Smooth muscle cell (in vitro differentiated cells): ENCODE data around the gene KY. TPM values are rescaled to one million over a fixed set of nuclear protein-coding genes. Genes with fewer than 3 reads are reported as not detected.

ENCODE experiments used
- DNase-seq: peaks from one replicate; lab custom pipeline; 2025; ENCODE audit not compliant: unreplicated experiment; lab: John Stamatoyannopoulos, UW
- H2AFZ ChIP-seq: fragments of 200-600 bp; sonication (generic); 2 replicates; pipeline ENCODE4 v1.6.0; 2016; ENCODE audit warnings: antibody characterized with exemption, low read depth, mild to moderate bottlenecking
- H3F3A ChIP-seq: fragments of 200-600 bp; sonication (generic); 2 replicates; pipeline ENCODE4 v1.6.0; 2017; ENCODE audit warnings: antibody characterized with exemption, low read depth
- H3K27ac ChIP-seq: fragments of 200-600 bp; sonication (generic); 2 replicates; pipeline ENCODE4 v1.5.1; 2016; ENCODE audit warnings: low read depth, mild to moderate bottlenecking
- H3K27me3 ChIP-seq: fragments of 200-600 bp; sonication (generic); 2 replicates; pipeline ENCODE4 v1.6.1; 2016; ENCODE audit warnings: low read depth, mild to moderate bottlenecking
- H3K36me3 ChIP-seq: fragments of 200-600 bp; sonication (generic); 2 replicates; pipeline ENCODE4 v1.5.1; 2016; ENCODE audit warnings: low read depth
- H3K4me1 ChIP-seq: fragments of 200-600 bp; sonication (generic); 2 replicates; pipeline ENCODE4 v1.5.1; 2016; ENCODE audit warnings: low read depth
- H3K4me2 ChIP-seq: fragments of 200-600 bp; sonication (generic); 2 replicates; pipeline ENCODE4 v1.6.0; 2016; ENCODE audit warnings: mild to moderate bottlenecking
- H3K4me3 ChIP-seq: fragments of 200-600 bp; sonication (generic); 2 replicates; pipeline ENCODE4 v1.5.1; 2016; ENCODE audit warnings: mild to moderate bottlenecking
- H3K79me2 ChIP-seq: fragments of 200-600 bp; sonication (generic); 2 replicates; pipeline ENCODE4 v1.6.0; 2016; ENCODE audit warnings: low read depth, mild to moderate bottlenecking
- H3K9ac ChIP-seq: fragments of 200-600 bp; sonication (generic); 2 replicates; pipeline ENCODE4 v1.6.0; 2016; ENCODE audit warnings: low read depth
- H3K9me3 ChIP-seq: fragments of 200-600 bp; sonication (generic); replicated peaks from 2 replicates; pipeline ENCODE4 v1.5.1; 2016; ENCODE audit warnings: low read depth
- H4K20me1 ChIP-seq: fragments of 200-600 bp; sonication (generic); 2 replicates; pipeline ENCODE4 v1.6.0; 2016; ENCODE audit warnings: low read depth
- WGBS: methylation state at CpG from one replicate; pipeline ENCODE4 v1.1.7; 2016; ENCODE audit warnings: low lambda C conversion rate; 5-methylcytosine and 5-hydroxymethylcytosine counted together
- polyA plus RNA-seq: library from polyadenylated mRNA; unstranded; fragments of >200 nt; fragmentation: Nextera tagmentation; extraction: Ambion mirVana; gene quantifications from 2 replicates; pipeline ENCODE4 v1.2.1, GENCODE V29; 2016
- total RNA-seq: library from RNA; depleted of rRNA; stranded (reverse); fragments of >200 nt; gene quantifications from 2 replicates; pipeline ENCODE4 v1.2.3, GENCODE V29; 2014
- TF ChIP-seq, protein P1 (sequence below): fragments of 200-600 bp; sonication (generic); IDR thresholded peaks from 2 replicates; pipeline ENCODE4 v1.5.1; 2017; ENCODE audit warnings: borderline replicate concordance, mild to moderate bottlenecking, antibody characterized with exemption; ENCODE audit not compliant: insufficient read depth, poor library complexity, severe bottlenecking

Gene KY
- total and polyA plus RNA-seq, 2 experiments from 2014 or later = 0.07 to 0.09 TPM

GRCh38 chr3:134605556-134605955, 45.3 kb downstream of the KY start:
- H3K4me3 ChIP-seq = no peak overlapping the region
- H3K4me2 ChIP-seq = no peak overlapping the region
- no peak overlapping the region for H2AFZ ChIP-seq
- no peaks in the 10 kb centered on the region for H4K20me1 ChIP-seq
- H3K9me3 ChIP-seq = no peaks in the 10 kb centered on the region
- no peaks in the 10 kb centered on the region for H3K36me3 ChIP-seq
- H3K9ac ChIP-seq = no peak overlapping the region
- TF ChIP-seq, protein P1, sequence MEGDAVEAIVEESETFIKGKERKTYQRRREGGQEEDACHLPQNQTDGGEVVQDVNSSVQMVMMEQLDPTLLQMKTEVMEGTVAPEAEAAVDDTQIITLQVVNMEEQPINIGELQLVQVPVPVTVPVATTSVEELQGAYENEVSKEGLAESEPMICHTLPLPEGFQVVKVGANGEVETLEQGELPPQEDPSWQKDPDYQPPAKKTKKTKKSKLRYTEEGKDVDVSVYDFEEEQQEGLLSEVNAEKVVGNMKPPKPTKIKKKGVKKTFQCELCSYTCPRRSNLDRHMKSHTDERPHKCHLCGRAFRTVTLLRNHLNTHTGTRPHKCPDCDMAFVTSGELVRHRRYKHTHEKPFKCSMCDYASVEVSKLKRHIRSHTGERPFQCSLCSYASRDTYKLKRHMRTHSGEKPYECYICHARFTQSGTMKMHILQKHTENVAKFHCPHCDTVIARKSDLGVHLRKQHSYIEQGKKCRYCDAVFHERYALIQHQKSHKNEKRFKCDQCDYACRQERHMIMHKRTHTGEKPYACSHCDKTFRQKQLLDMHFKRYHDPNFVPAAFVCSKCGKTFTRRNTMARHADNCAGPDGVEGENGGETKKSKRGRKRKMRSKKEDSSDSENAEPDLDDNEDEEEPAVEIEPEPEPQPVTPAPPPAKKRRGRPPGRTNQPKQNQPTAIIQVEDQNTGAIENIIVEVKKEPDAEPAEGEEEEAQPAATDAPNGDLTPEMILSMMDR = no peak
- no peak overlapping the region for H3K27ac ChIP-seq
- H3K27me3 ChIP-seq = peaks cover 7% of the 10 kb centered on the region
- H3K4me1 ChIP-seq = peaks cover 18% of the 10 kb centered on the region
- no peaks in the 10 kb centered on the region for H3K79me2 ChIP-seq
- DNase-seq = no peak
- H3F3A ChIP-seq = no peaks in the 10 kb centered on the region
- 79% methylated on average over 6 of the region's 6 CpGs for WGBS

DNA sequence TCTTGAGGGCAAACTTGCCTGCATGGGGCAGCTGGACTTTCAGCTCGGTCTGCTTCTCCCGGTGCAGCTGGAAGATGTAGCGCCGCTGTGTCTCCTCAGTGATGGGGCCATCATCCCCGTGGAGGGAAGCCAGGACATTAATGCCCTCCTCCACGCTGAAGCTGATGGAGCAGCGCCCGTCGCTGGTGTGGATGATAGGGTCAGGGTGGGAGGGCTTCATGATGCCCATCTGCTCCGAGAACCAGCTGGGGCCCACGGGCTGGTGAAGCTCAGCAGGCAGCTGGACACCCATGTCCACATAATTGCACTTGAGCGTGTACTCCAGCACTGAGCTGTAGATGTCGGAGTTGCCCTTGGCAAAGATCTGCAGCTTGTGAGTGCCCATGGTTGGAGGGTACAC, 46.9 kb downstream of the KY start:
- no peak for DNase-seq
- TF ChIP-seq, protein P1 = no peak
- H3K27ac ChIP-seq = no peak overlapping the region
- no peak overlapping the region for H2AFZ ChIP-seq
- H3F3A ChIP-seq = no peaks in the 10 kb centered on the region
- H3K9ac ChIP-seq = no peak overlapping the region
- no peak overlapping the region for H3K4me2 ChIP-seq
- peaks cover 18% of the 10 kb centered on the region for H3K4me1 ChIP-seq
- H3K79me2 ChIP-seq = no peaks in the 10 kb centered on the region
- H3K9me3 ChIP-seq = no peaks in the 10 kb centered on the region
- no peaks in the 10 kb centered on the region for H3K27me3 ChIP-seq
- no peaks in the 10 kb centered on the region for H3K36me3 ChIP-seq
- H4K20me1 ChIP-seq = no peaks in the 10 kb centered on the region
- H3K4me3 ChIP-seq = no peak overlapping the region
- WGBS = 92% methylated on average over 13 of the region's 13 CpGs

- Histone ChIP-seq H3K4me3 (no peak overlapping the region), H3K79me2 (no peaks in the 10 kb centered on the region), H3K27ac (no peak overlapping the region), H3K9me3 (no peaks in the 10 kb centered on the region), H3K36me3 (no peaks in the 10 kb centered on the region), H3F3A (no peaks in the 10 kb centered on the region), H3K27me3 (no peaks in the 10 kb centered on the region), H4K20me1 (no peaks in the 10 kb centered on the region), H3K4me1 (peaks cover 18% of the 10 kb centered on the region), H2AFZ (no peak overlapping the region), H3K9ac (no peak overlapping the region), H3K4me2 (no peak overlapping the region)
- no peak for DNase-seq
- TF ChIP-seq, protein P1 = no peak
- 96% methylated on average over 4 of the region's 4 CpGs for whole genome bisulfite sequencing
These were observed 47.3 kb downstream of the KY start for GRCh38 chr3:134603480-134603879.

DNA sequence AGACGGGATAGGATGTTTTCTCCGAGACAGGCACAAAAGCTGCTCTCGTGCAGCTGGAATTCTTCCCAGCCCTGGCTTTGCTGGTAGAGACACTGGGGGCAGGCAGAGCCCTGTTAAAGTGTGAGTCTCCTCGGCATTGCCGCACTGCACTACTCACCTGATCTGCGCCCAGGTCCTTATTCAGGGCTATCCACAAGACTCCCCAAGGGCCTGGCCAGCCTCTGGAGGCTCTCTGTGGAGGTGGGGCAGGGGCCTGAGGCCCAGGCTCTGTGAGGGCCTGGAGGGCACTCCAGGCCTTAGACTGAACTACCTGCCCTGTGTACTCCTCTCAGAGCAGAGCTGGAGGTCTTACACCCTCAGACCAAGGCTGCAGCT, 48.4 kb downstream of the KY start:
- no peaks in the 10 kb centered on the region for H3K27me3 ChIP-seq
- no peaks in the 10 kb centered on the region for H3K9me3 ChIP-seq
- H3K27ac ChIP-seq = no peak overlapping the region
- no peak overlapping the region for H3K4me2 ChIP-seq
- 61% methylated on average over 6 of the region's 6 CpGs for WGBS
- no peak for DNase-seq
- H3K4me1 ChIP-seq = peaks cover 18% of the 10 kb centered on the region
- no peaks in the 10 kb centered on the region for H3K79me2 ChIP-seq
- no peak overlapping the region for H2AFZ ChIP-seq
- H3F3A ChIP-seq = no peaks in the 10 kb centered on the region
- H3K9ac ChIP-seq = no peak overlapping the region
- H4K20me1 ChIP-seq = no peaks in the 10 kb centered on the region
- H3K4me3 ChIP-seq = no peak overlapping the region
- H3K36me3 ChIP-seq = no peaks in the 10 kb centered on the region
- TF ChIP-seq, protein P1 = no peak
